NCI-H146 (cell line): ENCODE results near the gene TCF12.

Experiments
- DNase-seq: peaks from one replicate; lab custom pipeline; 2025; lab: John Stamatoyannopoulos, UW

Gene TCF12

DNA sequence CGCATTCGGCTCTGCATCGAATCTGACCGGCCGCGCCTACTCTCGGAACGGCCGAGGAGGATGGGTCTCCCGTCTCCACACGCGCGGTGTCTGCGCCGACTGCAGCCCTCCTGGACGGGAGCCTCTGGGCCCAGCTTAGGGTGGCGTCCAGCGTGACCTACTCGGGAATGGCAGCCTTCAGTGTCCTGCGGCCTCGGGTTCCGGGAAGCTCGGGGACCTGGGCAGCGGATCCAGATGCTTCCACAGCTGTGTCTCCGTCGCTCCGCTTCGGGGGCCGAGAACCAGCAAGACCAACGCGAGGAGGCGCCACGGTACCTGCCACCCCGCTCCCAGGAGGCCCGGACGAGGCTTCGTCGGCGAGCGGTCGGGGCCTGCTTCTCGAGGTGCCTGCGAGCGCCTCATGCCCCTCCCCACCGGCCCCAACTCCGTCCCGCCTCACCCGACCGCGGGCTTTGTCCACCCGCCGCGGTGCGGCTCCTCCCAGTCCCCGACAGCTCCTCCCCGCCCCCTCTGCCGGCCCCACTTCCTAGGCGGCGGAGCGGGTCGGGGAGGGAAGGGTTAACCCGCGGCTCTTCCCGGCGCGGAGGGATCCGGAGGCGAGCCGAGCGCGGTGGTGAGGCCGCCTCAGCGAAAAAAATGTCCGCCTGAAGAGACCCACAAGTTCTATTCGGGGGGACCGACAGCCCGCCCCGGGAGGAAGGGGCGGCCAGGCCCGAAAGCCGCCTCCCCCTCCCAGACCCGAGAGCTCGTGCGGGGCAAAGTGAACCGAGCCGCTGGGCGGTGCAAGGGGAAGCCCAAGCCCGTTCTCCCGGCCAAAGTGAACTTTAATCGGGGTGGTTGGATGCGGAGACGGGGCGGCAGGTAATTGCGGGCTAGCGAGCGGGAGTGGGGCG is at the start of gene TCF12:
TSS of gene TCF12 (plus strand) at position 599 of the 893 bp plus-strand sequence. CDS start 1,270 bp downstream, outside the sequence.
- DNase-seq: peak; percentile 92

DNA sequence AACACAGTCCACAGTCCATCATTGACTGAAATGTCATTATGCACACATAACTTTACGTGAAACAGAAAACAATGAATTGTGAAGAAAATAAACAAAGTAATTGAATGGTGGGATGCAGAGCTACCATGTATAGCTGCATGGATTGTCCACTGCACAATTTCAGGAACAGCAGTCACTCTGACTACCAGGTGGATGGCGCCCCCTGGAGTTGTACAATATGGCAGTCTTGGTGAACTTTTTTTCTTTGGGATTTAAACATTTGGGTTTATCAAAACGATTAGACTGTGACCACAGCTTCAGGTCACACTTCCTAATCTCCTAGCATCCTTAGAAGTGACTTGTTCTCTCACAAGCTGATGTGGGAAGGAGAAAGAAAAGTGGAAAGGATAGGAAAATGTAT is 48.9 kb upstream of the TCF12 start:
- peak; percentile 22 for DNase-seq

DNA sequence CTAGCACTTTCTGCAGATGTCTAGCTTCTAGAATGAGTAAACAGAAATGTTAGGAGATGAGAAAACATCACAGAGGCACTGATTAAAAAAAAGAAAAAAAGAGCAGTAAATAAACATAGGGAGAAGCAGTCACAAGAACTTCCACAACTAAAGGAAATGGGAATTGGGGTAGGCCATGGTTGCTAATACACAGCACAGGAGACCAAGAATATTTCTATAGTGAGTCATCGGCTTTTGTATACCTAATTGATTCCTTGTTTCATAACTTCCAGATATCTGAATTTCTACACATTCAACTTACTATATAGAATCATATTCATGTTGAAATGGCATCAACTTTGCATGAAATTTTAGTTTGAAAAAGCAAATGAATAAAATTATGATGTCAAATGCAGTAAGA is 47.3 kb upstream of the TCF12 start:
- no peak for DNase-seq

DNA sequence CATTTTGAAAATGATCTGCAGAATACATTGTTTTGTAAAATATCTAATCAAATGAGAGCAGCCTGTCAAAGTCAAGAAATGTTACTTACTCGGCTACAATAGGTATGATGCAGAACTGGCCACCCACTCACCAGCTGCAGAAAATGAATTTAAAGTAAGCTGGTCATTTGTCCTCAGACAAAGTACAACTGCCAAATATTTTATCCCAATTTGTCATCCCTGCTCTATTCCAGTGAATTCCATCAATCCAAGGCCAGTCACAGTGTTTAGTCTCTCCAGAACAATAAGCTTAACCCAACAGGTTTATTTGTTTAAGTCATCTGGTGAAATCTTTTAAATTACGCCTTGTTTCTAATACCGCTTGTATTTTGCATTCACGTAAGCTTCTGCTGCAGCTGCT is 46.6 kb upstream of the TCF12 start:
- peak; percentile 18 for DNase-seq

DNA sequence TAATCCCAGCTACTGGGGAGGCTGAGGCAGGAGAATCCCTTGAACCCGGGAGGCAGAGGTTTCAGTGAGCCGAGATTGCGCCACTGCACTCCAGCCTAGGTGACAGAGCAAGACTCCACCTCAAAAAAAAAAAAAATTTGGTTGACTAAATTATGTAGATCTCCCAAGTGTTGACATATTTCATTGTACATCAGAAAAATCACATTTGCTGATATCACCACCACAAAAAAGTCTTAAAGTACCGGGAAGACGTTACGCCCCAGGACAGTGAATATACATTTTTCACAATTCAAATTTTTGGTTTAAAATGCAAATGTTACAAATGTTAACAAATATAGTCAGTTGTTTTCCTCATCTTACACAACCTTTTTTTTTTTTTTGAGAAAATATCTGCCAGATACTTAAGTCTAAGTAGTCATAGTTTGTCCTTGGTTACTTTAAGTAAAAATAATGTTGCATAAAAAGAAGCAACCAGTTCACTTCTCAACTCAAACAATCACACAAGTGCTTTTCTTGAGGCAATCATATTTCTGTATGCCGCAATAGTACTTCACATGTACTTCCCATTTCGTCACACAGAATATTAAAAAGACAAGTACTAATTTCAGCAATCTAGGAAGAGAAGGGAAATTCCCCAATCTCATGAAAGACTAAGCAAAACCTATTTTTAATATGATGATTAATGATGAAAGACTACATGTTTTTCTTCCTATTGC is 41.0 kb upstream of the TCF12 start:
- DNase-seq: no peak

DNA sequence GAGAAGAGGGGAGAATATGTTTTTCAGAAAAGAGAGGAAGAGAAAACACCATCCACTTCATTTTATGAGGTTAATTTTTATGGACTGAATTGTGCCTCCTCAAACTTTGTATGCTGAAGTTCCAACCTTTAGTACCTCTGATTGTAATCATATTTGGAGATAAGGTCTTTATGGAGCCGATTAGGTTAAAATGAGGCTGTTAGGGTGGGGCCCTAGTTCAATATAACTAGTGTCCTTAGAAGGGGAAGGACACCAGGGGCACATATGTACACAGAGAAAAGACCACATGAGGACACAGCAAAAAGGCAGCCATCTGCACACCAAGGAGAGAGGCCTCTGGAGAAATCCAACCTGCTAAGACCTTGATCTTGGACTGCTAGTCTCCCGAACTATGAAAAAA is 38.9 kb upstream of the TCF12 start:
- DNase-seq: no peak

DNA sequence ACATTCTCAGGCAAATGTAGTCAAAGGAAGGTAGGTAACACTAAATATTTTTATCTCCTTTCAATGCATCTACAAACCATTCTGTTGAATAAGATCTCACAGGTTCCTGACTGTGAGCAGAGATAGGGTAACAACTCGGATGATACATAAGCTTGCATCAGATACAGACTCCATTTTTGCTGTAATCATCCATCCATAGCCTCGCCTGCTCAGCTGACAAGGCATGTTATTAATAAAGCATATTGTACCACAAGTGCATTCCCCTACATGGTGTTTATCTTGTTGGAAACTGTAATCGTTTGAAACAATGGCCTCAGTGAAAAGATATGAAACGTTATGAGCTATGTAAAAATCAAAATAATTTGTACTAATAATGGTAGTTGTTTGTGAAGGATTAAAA is 35.4 kb upstream of the TCF12 start:
- DNase-seq: no peak

DNA sequence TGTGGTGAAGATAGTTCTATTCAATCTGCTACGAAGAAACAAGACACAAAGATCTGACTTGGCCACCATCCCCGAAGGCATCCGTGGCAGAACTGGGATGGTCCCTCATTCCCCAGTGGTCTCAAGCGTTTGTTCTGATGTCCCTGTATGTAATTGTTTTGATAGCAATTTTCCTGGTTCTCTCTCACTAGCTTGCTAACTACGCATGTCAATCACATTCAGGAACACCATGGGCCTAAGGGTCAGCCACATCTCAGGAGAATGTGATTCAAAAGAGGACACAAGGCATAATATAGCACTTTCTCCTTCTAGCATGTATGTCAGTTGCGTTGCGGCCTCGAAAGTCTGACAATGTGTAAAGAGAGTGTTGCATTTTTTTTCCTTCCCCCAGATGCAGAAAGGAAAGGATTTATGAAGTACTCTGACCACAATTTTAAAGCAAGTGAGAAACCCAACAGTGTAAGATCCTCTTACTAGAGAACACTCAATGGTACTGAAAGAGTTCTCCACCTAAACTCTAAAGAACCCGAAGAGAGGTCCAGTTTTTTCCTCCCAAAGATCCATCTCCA is 32.0 kb upstream of the TCF12 start:
- peak; percentile 17 for DNase-seq

DNA sequence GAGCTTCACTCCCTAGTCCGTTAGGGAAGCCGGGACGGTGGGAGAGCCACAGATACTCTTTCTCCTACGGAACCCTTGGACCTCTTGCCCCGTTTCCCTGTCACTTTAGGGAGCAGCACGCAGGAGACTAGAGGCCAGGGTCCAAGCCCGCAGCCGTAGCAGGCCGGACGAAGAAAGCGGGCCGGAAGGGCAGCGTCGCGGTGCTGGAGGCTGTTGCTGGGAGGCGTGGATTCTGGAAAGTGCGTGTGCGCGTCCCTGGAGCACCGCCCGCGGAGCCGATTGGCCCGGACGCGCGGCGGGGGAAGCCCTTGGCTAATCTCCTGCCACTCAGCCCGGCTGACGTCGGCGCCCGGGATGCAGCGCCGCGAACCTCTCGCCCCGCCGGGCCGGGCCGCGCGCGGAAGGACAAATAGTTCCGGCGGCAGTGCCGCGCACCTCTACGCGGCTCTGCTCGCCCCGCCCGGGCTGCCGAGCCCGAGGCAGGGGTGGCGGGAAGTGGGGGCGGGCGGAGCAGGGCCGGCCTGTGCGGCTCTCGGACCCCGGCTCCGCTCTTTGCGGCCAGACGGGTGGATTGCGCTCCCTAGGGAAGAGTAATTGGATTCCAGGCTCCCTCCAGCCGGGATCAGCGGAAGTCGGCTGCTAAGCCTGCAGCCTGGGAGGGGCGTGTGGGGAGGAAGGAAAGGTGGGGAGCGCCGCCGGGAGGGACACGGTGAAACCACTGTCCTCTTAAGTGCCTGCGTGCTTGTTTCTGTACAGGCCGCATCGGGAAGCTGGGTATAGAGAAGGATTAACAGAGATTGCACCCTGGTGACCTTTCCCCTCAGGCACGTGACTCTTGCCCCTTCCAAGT is 31.3 kb upstream of the TCF12 start:
- DNase-seq: peak; percentile 89

DNA sequence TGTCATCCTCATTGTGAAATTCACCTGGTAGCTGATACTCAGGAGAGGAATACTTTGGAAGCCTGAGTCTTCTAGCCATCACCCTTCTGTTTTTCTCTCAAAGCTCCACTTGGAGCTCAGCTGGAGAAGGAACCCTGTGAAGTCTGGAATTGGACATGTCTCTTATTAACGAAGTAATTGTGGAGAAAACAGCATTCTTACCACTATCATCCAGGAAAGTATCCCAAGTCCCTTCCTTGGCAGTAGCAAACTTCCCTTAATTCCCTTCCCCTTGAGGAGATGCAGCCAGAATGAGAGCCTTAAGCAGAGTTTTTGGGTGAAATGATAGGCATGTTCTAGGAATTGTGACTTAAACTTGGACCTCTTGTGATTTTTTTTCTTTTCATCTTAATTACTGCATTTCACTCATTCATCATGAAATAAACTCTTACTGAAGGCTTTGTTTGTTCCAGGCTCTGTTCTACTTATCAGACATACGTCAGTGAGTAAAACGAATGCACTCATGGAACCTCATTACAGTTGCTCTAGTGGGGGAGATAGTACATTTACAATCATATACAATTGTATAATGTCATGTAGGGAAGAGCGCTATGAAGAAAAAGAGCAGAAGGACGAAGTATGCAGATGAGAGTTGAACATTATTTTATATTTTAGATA is 30.5 kb upstream of the TCF12 start:
- no peak for DNase-seq

DNA sequence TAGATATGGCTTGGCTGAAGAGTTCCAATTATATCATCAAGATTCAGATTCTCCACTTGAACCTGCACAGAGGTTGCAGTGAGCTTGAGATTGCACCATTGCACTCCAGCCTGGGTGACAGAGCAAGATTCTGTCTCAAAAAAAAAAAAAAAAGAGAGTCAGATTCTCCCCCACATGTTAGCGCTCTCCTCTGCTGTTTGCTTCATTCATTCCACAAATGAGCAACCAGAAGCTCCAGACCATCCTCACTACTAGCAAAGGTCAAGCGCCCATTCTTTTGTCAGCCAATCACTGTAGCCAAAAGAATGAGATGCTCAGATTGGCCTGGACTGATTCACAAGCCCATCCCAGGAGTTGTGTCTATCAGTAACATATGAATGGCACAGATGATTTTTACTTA is 28.4 kb upstream of the TCF12 start:
- DNase-seq: no peak

DNA sequence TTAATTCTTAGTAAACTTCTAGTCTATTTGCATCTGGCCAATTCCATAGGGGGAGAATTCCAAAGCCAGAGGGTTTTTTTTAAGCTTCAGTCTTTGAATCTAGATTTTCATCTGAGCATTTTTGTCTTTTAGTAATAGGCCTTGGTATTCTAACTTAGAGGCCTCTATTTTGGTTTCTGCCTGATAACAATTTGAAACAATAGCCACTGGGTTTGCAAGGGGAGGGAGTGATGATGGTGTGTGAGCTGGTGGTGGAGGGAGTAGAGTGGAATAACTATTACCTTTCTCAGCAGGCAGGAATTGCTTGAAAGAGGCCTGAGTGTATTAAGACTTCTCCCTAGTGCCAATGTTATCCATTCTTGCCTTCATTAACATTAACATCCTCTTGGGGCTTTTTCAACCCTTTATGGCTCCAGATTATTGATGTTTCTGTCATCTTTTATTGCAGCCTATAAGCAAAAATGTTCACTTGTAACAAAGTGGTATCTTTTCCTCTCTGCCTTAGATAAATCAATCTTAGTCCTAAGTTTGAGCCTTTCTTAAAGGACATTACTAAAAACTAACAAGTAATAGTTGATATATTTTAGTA is 26.5 kb upstream of the TCF12 start:
- DNase-seq: no peak

DNA sequence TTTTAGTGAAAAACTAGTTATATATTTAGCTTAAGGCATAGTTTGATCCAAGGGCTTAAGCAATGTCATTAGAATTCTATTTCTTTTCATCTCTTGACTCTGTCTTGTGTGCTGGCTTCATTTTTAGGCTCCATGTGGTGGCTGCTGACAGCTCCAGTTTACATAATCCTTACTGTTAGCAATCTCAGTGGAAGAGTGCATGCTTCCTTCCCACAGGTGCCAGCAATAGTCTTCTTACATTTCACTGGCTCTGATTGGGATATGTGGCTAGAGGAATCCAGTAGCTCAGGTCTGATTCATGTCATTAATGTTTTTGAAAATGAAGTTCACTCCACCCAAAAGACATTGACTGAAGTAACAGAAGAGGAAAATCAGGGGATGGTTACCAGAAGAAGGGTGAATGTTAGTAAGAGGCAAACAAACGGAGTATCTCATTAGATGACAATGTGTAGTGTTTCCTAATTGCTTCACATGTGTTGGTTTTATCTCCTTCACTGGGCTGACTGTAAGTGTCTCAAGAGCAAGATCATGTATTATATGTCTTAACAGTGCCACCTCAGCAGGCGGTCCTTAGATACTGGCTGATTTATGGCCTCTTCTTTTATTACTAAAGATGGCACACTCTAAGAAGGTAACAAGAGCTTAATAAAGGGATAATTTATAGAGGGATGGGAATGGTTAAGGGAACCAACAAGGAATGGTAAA is 25.6 kb upstream of the TCF12 start:
- DNase-seq: no peak

DNA sequence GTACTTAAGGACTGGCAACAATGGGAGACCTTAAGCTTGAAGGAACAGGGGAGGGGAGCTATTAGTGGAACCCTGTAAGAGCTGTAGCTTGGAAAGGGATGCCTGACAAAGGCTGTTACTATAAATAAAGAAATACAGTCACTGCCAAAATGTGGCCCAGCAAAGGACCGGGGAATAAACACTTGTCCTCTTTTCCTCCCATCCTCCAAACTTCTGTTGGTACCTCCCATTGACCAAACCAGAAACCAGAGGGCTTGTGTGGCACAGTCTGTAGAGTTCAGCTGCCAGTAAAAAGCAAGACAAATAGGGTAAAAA is 25.1 kb upstream of the TCF12 start:
- no peak for DNase-seq

DNA sequence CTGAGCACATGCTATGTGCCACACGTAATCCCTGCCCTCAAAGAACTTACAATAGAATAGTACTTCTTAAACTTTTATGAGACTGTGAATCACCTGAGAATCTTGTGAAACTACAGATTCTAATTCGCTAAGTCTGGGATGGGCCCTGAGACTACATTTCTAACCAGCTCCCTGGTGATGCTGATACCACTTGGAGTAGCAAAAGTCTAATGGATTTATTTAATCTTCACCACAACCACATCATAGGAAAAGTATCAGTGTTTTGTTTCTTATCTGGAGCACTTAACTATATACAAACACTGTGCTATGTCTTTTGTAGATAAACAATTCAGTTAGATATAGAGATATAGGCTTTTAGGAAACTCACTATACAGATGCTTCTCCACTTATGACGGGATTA is 23.8 kb upstream of the TCF12 start:
- no peak for DNase-seq

DNA sequence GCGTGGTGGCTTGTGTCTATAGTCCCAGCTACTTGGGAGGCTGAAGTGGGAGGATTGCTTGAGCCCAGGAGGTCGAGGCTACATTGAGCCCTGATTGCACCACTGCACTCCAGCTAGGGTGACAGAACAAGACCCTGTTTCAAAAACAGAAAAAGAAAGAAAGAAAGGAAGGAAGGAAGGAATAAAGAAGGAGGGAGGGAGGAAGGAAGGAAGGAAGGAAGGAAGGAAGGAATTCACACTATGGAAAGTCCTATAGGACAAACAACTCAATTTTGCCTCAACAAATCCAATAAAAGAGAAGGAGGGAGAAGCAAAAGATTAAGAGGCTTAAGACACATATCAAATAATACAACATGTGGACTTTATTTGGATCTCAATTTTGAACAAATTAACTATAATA is 16.5 kb upstream of the TCF12 start:
- DNase-seq: no peak

DNA sequence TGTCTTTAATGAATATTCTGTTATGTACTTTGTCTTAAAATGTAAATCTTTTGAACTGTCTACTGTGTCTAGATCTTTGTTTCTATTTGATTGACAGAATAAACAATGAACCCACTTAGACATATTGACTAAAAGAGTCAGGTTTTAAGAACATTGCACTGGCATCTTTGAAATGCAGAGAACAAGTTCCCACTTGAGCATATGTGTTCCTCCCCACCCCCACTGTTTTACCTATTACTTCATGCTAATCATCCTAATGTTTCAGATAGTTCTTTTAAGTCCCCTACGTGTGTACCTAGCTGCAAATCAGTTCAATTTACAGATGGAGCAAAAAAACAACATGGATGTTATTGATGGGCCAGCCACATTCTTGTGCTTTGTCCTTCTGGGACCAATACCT is 11.7 kb upstream of the TCF12 start:
- no peak for DNase-seq

DNA sequence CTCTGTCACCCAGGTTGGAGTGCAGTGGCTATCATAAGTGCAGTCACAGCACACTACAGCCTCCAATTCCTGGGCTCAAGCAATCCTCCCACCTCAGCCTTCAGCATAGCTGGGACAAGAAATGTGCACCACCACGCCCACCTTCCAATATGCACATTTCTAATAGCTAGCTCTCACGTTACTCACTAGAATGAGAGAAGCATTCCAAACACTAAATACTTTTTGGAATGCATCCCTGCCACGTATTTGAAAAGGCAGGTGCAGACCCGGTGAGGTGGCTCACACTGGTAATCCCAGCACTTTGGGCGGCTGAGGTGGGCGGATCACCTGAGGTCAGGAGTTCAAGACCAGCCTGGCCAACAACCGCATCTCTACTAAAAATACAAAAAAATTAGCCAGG is 7.6 kb upstream of the TCF12 start:
- DNase-seq: no peak

DNA sequence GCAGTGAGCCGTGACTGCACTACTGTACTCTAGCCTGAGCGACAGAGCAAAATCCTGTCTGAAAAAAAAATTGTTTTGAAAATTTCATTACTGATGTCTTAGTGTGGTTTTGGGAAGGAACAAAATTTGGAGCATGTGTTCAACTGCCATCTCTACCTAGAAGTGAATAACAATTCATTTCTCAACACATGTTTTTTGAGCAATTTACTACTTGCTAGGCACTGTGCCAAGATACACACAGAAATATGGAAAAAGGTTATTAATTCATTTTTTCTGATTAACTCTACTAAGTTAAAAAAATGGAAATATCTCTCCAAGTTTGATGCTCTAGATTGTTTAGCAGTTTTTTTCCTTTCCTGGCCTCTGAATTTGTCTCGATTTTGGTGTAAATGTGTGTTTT is 5.2 kb upstream of the TCF12 start:
- no peak for DNase-seq

DNA sequence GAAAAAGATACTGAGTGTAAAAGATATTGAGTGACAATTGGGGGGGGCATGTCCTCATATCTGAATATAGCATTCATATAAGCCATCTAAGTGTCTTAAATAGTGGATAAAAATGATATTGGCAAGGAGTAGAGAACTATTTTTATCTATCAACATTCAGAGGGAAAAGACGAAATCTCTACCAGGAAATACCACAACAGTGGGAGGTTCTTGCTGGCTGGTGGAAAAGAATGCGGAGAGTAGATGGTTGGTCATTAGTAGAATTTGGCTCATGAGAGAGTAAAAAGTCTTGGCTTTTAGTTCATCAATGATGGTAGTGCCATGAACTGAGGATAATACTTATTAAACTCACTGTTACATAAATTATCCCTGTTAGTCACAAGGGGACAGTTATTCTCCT is 4.8 kb upstream of the TCF12 start:
- no peak for DNase-seq

DNA sequence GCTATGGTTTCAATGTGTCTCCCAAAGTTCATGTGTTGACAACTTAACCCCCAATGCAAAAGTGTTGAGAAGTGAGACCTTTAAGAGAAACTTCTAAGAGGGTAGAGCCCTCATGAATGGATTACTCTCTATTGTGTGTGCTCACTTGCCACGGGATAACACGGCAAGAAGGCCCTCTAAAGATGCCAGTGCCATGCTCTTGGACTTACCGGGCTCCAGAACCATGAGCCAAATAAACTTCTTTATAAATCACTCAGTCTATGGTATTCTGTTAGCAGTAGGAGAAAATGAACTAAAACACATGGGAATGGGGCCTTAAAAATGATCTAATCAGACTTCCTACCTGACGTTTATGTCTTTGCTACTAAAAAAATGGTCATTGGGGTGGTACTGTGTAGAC is 2.6 kb upstream of the TCF12 start:
- no peak for DNase-seq
